Adrenal gland (tissue), 5 donors: ENCODE results near the gene PPM1B.

Experiments
- CTCF ChIP-seq, 6 experiments: fragments of 450-650 bp in 4 of 6; fragments of 200-600 bp in 2 of 6; sonication (generic) in 1 of 6; IDR thresholded peaks; 1 replicate in 5 of 6; 2 replicates in 1 of 6; pipeline versions ENCODE4 v1.5.1 to v1.8.0; 2016 to 2021; ENCODE audit warnings: antibody characterized with exemption in 6 of 6, mild to moderate bottlenecking in 2 of 6, moderate library complexity in 1 of 6
- POLR2A ChIP-seq, 2 donors: fragments of 450-650 bp; IDR thresholded peaks; one replicate each; pipeline ENCODE4 v1.6.1; 2017; ENCODE audit warnings: antibody characterized with exemption in 2 of 2, mild to moderate bottlenecking in 2 of 2, moderate library complexity in 1 of 2
- donor health status: DM: no; HTN: no; CAD: no.

GRCh38 chr2:44197816-44198215, 29.1 kb downstream of the PPM1B start:
- TF ChIP-seq CTCF (IDR thresholded peaks at IDR 0.05), result no peak
- TF ChIP-seq POLR2A (IDR thresholded peaks at IDR 0.05), result no peak
